HEK293T (cell line): ENCODE data around the gene JAKMIP2.

Experiments used
- BHLHE40 ChIP-seq: fragments of 450-650 bp; IDR thresholded peaks from 2 replicates; pipeline ENCODE4 v1.6.1; 2016; ENCODE audit warnings: mild to moderate bottlenecking, moderate library complexity, borderline replicate concordance
- ELF4 ChIP-seq: fragments of 450-650 bp; IDR thresholded peaks from 2 replicates; pipeline ENCODE4 v1.6.1; 2017; ENCODE audit warnings: antibody characterized with exemption
- FOXK2 ChIP-seq: fragments of 450-650 bp; IDR thresholded peaks from 2 replicates; pipeline ENCODE4 v1.6.1; 2016; ENCODE audit warnings: mild to moderate bottlenecking

GRCh38 chr5:147675168-147675567, 107.4 kb downstream of the JAKMIP2 start:
- no peak for TF ChIP-seq BHLHE40
- no peak for TF ChIP-seq FOXK2
- no peak for TF ChIP-seq ELF4
